HG02981 (cell line): ENCODE measurements around the gene STAMBPL1.
"Not testable (repeated sequence)": the region's sequence is repeated elsewhere in the genome, so short reads cannot be mapped to it uniquely, and the experiment has no call there.

Experiments
- ATAC-seq: cut with Tn5 transposase; IDR thresholded peaks from one replicate; pipeline ENCODE4 v1.9.1; 2021; ENCODE audit warnings: mild to moderate bottlenecking, moderate library complexity; ENCODE audit not compliant: unreplicated experiment

Gene STAMBPL1

DNA sequence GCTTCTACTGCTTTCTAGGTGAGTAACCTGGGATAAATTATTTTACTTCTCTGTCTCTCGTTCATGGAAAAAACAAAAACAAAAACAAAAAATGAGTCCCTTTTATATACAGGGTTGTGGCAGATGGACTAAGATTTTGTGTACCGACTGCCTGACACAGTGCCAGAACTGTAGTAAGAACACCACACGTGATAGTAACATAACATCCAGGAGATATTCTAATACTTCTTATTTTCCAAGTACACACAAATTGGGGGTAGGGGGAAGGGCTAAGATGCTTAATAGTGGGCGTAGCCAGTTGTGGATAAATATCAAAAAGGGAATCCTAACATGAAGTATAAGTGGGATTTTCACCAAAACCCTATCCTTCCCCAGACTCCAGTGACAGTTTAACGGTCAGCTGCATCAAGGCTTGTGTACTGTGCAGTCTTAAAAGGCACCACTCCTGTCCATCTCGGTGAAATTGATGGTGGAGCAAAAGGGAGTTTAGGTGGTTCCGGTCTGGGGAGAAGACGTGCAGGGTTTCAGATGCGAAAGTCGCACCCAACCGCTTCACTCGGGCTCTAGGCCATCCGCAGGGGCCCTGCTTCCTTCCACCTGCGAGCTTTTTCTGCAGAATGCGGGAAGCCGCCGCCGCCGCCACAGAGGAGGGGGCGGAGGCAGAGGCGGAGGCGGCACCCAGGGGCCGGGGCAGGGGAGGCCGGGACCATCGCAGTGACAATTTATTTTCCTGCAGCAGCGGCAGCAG, at the start of gene STAMBPL1:
STAMBPL1 (plus strand) TSS at position 712 of the 748 bp plus-strand sequence. CDS start 21,464 bp downstream, outside the sequence.
- peak; percentile 52 for ATAC-seq

DNA sequence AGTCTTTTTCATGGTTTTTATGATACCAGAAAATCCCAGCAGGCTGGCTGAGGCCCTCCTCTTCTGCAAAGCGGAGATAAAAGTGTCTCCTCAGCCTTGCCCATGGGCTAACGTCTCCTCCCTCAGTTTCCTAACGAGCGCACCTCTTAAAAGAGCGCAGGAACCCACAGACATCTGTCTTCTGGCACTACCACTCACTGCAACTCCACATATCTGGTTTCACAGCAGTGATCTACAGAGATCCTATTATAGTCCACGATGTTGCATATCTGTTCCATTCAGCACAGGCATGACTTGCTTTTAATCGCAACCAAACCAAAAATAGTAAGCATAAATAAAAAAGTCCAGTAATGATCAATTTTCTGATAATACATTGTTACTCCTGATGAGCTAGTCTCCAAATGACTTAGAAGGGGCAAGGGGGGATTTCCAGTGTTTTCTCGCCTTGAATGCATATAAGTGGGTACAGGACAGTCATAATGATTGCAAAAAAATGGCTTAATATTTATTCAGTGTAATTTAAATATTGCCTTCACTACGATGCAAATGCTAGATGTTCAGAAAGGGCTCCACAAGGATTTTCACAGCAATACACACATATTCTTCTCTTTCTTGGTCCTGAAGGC, 49.3 kb upstream of the STAMBPL1 start:
- ATAC-seq: no peak

DNA sequence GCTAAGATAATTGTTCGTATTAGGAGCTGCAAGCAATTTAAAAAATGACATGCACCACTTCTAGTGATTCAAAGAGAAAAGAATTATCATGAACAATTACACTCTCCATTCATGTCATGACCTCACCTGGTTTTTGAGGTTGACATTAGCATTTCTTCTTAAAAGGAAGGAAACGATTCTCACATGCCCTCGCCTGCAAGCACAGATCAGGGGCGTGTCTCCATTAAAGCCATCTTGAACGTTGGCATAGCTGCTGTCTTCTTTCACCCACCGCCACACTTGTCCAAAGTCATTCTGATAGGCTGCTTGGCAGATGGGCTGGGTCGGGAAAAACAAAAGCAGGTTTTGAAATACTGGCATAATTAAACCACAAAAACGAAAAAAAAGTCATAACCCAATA, 48.3 kb upstream of the STAMBPL1 start:
- ATAC-seq: no peak

DNA sequence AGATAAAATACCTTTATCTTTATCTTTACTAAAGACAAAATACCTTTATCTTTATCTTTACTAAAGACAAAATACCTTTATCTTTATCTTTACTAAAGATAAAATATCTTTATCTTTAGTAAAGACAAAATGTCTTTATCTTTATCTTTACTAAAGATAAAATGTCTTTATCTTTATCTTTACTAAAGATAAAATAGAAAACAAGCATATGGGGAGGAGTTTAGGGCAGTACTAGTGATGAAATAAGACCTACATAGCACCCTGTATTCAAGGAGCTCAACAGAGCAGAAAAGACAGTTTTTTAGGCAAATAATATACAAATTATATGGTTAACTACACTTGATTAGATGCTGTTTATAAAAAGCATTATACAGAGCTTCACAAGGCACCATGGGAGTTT, 47.7 kb upstream of the STAMBPL1 start:
- no peak for ATAC-seq

DNA sequence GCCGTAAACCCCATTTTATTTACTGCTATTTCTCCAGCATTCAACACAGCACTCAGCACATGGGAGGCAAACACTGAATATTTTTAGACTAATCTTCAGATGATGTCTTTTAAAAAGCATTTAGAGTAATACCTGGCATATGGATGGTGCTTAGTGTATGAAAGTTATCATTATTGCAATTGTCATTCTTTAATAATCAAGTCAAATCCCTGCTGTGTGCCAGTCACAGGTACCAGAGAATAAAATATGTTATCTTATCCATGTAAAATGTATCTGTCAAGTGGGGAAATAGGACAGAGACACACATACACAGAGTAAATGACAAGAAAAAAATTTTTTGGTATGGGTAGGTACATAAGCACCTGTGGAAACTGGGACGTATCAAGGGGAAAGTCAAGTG, 46.9 kb upstream of the STAMBPL1 start:
- ATAC-seq: no peak

DNA sequence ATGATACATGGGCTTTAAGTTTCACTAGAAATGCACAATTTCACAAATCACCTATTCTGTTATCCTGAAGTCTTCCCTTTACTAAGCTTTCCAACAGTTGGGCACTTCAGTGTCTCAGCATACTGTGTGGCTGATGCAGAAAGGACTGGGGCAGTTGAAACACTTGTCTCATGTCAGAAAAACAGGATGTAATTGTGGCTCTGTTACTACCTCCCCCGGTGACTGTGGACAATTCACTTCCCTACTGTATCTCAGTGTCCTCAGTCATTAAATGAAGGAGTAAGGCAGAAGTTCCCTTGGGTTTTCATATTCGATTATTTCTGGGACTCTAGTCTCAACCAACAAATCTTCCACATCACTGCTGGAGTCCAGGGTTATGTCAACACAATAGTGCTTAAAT, 46.3 kb upstream of the STAMBPL1 start:
- no peak for ATAC-seq

DNA sequence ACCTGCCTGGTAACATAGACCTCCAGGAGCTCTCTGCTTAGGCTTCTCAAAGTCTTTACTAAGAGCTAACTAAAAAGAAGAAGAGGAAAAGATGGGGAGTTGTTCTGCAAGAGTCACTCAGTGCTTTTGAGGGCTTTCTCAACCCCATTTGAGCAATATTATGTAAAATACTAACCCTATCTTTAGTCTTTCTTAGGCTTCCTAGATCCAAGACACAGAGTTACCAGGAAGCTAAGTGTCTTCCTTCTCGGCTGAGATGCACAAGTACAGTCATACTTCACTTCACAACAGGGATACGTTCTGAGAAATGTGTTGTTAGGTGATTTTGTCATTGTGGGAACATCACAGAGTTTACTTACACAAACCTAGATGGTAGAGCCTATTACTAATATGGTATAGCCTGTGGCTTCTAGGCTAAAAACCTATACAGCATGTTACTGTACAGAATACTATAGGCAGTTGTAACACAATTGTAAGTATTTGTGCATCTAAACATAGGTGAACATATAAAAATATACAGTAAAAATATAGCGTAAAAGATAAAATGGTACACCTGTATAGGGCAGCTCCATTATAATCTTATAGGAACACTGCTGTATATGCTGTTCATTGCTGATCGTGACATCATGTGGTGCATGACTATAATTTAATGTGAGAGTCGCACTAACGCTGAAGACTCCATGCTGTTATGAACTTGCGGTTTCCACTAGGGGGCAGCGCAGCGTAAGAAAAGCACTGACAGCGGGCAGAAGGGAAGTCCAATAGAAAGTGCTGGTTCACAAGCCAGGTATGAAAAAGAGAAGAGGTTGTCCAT, 44.7 kb upstream of the STAMBPL1 start:
- peak; percentile 65 for ATAC-seq

DNA sequence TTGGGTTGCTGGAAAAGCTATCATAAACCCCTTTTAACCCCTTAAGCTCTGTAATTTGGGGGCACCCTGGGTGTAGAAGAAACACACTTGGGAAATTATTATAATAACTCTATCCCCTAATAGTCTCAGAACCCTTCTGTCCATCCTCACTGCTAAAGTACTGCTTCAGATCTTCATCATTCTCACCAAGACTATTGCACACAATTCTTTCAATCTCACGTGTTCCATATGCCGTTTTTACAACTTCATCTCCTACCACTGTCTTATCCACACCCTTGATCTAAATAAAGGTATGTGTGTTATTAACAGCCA, 44.2 kb upstream of the STAMBPL1 start:
- no peak for ATAC-seq

DNA sequence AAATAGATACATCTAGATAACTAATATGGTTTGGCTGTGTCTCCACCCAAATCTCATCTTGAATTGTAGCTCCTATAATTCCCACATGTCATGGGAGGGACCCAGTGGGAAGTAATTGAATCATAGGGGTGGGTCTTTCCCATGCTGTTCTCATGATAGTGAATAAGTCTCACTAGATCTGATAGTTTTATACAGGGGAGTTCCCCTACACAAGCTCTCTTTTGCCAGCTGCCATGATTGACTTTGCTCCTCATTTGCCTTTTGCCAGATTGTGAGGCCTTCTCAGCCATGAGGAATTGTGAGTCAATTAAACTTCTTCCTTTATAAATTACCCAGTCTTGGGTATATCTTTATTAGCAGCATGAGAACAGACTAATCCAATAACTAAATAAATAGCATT, 42.4 kb upstream of the STAMBPL1 start:
- not testable (repeated sequence) for ATAC-seq

DNA sequence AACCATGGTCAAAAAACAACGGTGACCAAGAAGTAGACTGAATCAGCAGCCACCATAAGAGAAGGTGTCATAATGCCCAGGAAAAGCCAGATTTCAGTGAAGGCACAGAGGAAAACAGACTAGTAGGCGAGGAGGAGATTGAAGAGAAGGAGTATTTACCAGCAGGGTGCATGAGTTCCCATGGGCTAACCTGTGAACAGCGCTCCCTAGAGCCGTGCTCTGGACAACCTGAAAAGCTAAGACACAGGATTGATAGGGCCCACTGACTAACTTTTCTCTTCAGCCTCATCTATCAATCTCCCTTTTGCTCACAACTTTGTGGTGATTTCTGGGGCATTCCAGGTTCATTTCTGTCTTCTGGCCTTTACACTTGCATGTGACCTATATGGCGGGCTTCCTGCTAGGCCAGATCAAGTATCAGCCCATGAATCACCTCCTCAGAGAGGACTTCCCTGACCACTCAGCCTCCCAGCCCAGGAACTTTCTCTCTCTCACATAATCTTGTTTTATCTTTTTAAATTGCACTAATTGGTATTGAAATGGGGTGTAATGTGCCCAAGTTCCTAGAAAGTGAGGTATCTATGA, 41.2 kb upstream of the STAMBPL1 start:
- ATAC-seq: no peak

DNA sequence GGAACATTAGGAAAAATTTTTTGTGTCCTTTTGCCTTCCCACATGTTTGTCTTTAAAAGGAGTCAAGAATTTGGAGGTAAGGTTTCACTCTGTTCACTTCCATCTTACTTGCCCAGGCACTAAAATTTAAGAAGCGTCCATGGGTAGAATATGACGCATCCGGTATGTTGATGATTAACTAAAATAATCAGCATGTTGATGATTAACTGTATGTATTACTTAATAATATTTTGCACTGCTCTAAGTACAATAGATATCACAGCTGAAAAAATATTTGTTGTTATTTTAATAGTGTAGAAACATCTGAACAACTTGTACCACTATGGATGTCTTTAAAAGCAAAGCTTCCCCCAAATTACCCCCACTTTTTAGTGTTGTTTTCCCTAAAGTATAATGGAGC, 39.9 kb upstream of the STAMBPL1 start:
- ATAC-seq: no peak

DNA sequence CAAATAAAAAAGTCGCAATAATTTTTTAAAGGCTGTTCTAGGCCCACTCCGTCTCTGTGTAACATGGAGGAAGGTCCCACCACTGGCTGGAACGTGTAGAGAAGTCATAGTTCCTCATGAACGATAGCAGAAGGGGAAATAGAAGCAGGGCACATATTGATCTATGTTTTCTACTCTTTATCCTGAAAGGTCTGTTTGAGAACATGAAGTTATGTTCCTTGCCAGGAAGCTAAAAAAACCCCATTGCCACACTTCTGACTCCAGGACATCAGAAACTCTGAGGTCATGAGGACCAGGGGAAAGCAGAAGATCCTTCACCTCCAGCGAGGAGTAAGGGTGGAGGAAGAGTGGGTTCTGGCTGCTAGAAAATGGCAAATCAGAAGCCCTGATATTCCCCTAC, 39.2 kb upstream of the STAMBPL1 start:
- no peak for ATAC-seq

DNA sequence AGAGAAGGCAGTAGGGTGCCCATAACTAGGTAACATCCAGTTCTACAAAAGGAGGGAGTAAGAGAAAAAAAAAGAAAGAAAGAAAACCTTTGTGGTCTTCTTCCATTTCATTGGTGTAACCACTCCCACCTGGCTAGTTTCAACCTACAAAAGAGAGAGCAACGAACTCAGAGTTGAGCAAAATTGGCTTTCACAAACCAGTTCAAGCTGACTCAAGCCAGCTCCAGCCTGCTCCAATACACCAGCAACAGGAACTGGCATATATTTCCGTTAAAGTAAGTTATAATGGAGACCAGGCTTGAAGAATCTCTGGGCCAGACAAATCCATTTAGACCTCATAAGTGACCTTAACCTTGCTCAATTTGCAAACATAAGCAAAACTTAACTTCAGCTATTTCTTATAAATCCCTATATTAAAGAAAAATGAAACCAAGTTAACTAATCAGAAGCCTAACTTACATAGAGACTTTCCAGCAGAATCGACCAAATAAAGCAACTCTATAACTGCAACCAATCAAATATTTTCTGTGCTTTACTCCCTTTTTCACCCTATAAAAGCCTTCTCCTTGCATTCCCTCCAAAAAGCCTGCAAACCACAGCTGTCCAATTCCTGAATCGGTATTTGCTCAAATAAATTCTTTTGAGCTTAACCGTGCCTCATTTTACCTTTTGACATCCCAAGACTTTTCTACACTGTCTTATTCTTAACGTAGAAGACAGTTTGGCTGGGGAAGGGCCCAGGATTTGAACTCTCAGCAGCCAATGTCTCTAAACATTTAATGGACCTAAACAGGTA, 38.5 kb upstream of the STAMBPL1 start:
- no peak for ATAC-seq

DNA sequence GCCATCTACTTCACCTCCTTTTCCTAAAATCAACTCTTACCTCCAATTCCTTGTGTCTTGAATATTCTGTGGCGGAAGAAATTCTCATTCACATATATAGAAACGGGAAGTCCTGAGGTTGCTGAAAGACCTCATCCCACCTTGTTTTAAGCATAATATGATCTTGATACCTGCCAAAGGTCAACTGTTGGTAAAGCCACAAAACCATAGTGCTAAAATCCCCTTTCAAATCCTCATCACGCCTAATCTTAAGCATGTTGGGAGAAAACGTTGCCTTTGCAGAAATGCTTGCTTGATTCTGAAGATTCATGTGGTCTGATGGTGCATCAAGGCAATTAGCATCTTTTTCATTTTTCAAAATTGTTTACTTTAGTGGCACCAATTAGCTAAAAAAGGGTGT, 36.9 kb upstream of the STAMBPL1 start:
- ATAC-seq: no peak

DNA sequence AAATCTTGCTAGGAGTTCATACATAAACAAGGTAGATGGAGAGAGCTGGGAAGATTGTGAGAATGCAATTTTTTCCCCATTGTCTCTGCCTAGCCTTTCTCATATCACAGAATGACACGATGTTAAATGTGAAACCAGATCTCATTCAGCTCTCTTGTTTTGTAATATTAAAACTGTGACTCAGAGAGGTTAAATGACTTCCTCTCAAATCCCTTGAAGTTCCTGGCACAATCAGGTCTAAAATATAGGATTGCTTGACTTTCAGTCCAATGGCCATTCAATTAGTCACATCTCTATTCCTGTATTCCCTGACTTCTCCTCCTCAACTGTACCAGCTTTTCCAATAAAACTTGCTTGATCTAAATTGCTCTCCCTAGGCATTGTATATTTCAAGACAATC, 31.5 kb upstream of the STAMBPL1 start:
- ATAC-seq: no peak

DNA sequence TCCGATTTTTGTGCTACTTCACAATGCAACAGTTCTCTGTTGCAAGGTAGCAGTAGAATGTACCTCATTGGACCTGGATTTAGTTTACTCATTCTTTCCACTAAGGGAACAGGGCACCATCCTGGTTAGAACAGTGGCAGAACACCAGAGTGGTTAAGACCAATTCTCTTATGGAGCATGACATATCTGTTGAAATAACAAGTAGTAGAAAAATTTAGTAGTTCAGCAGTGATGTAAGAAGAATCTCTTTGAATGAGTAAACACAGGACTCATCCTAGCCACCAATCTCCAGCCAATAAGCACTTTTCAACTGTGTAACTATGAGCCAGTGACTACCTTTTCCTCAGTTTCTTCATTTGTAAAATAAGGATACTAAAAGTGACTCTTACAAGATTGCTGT, 30.8 kb upstream of the STAMBPL1 start:
- ATAC-seq: no peak

DNA sequence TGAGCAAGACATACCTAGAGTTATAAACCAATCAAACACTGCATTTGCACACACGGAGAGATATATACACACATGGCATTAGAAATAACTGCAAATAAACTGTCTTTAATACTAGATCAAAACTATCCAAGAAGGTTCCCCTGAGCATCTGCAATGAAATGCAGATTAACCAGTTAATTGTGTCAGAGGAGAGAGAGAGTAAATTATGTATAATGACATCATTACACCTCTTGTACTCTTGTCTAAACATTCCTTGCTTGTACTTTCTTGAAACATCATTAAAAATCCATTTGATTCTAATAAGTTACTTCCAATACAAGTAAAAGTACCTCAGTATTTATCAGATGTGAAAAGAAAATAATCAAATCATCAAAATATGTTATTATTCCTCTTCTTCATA, 29.3 kb upstream of the STAMBPL1 start:
- no peak for ATAC-seq

DNA sequence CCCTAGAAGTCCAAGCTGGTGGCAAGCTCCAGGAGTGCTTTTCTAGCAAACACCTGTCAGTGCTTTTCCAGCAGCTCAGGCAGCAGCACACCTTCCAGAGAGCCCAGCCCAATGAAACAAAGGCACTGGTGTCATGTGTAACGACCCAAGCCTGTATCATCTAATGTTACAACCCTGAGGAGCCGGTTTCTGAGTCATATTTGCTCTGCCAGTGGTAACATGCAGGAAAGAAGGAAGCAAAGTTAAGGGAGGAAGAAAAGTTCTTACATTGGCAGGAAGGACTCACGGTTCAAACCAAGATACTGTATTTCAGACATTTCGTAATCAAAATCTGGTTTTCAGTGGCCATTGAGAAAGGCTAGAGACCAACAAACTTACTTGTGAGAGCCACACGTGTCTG, 28.3 kb upstream of the STAMBPL1 start, which contains the start of gene ANKRD22:
ANKRD22 (minus strand) TSS at position 139 of the 400 bp plus-strand sequence. CDS start 237 bp downstream, outside the sequence.
- ATAC-seq: no peak

DNA sequence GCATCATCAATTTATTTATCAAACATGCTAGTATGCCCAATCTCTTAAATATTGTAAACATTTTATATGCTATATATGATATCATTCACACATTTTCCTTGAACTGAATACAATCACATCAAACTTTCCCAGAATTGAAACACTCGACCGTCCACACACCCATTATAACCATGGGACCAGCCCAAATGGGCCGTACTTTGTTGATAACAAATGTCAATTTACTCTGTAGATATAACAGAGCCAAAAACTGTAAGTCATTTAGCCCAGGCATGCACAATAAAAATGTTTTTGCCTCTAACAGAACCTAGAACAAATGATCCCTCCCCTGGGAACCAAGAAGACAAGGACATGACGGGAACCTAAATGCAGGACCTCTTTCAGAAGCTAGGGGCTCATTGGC, 27.7 kb upstream of the STAMBPL1 start:
- no peak for ATAC-seq

DNA sequence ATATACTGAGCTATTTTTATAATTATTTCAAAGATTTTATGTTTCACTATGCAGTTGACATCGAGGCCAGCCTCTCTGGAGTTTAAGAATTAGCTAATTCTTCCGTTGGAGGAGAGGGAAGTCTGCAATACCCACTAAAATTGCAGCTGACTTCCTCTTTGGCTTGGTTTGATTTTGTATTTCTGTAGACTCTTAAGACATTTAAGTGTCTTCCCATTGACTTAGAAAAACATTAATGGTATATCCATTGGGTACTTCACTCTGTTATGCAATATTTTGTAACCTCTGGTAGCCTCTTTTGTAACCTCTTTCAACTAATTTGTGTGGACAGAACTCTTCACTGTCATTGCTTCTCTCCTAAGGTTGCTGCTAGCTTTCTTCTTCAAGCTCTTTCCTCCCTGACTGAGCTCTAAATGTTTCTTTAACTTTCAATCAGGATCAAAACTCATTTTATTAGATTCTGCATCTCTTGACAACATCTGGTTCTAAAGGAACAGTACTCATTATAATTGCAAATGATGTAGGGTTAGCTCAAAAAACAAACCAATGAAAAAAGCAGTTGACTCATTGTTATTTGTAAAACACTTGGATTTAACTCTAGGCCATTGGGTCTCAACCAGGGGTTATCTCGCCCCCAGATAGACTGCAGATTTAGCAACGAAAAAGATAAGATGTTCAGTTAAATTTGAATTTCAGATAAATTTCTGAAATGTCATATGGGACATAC, 26.7 kb upstream of the STAMBPL1 start:
- ATAC-seq: no peak
